IMR-90 (cell line): ENCODE data around the gene C5orf58. TPM values are rescaled to one million over a fixed set of nuclear protein-coding genes. Genes with fewer than 3 reads are reported as not detected.

Experiments used
- ATAC-seq: fragments of 200-7000 bp; cut with Tn5 transposase; 2 replicates; pipeline ENCODE4 v1.9.1; 2020; ENCODE audit warnings: low read depth, mild to moderate bottlenecking, moderate library complexity
- BruUV-seq: library from RNA; stranded (reverse); fragments of 400-500 nt; replicated peaks from 2 replicates; lab custom pipeline; 2021; lab: Mats Ljungman, UMichigan
- CTCF ChIA-PET: fragments of 300-600 bp; formaldehyde crosslinking; extraction: SDS; loops from one replicate; lab custom pipeline; 2021; ENCODE audit warnings: antibody characterized with exemption; lab: Yijun Ruan, JAX
- POLR2A ChIA-PET: fragments of 300-600 bp; sonication (Branson Sonifier 250); formaldehyde crosslinking; loops from one replicate; lab custom pipeline; 2022; ENCODE audit warnings: antibody characterized with exemption; ENCODE audit not compliant: unreplicated experiment; lab: Charles Lee
- DNase-seq: peaks from one replicate; pipeline ENCODE4 v3.0.0; 2013
- H2AFZ ChIP-seq: replicated peaks from 2 replicates; pipeline ENCODE3; 2013; ENCODE audit warnings: low read length, mild to moderate bottlenecking; ENCODE audit not compliant: poor library complexity
- H2AK5ac ChIP-seq: 2 replicates; pipeline ENCODE4 v1.6.1; 2013; ENCODE audit warnings: low read depth, low read length, inconsistent platforms
- H2AK9ac ChIP-seq: replicated peaks from 2 replicates; pipeline ENCODE3; 2013; ENCODE audit warnings: mild to moderate bottlenecking, low read depth, low read length, moderate library complexity; ENCODE audit not compliant: poor library complexity
- H2BK120ac ChIP-seq: 2 replicates; pipeline ENCODE4 v1.6.1; 2013; ENCODE audit warnings: low read depth, low read length, inconsistent platforms
- H2BK15ac ChIP-seq: 3 replicates; pipeline ENCODE4 v1.6.1; 2013; ENCODE audit warnings: low read depth, low read length, inconsistent platforms
- H2BK20ac ChIP-seq: 2 replicates; pipeline ENCODE4 v1.6.1; 2013; ENCODE audit warnings: low read depth, mild to moderate bottlenecking, inconsistent platforms, low read length, moderate library complexity
- H2BK5ac ChIP-seq: 2 replicates; pipeline ENCODE4 v1.6.1; 2013; ENCODE audit warnings: mild to moderate bottlenecking, low read depth, low read length, inconsistent platforms; ENCODE audit not compliant: poor library complexity, severe bottlenecking
- H3K14ac ChIP-seq: replicated peaks from 2 replicates; pipeline ENCODE4 v1.6.1; 2013; ENCODE audit warnings: low read depth, low read length, inconsistent platforms
- H3K18ac ChIP-seq: 2 replicates; pipeline ENCODE4 v1.6.1; 2013; ENCODE audit warnings: low read depth, low read length, control low read depth
- H3K23ac ChIP-seq: 2 replicates; pipeline ENCODE4 v1.6.1; 2013; ENCODE audit warnings: low read depth, low read length, inconsistent platforms
- H3K27ac ChIP-seq: 2 replicates; pipeline ENCODE4 v1.5.1; 2013; ENCODE audit warnings: mild to moderate bottlenecking, control low read depth, low read length; ENCODE audit not compliant: insufficient read depth
- H3K27me3 ChIP-seq: 2 replicates; pipeline ENCODE4 v1.6.1; 2013; ENCODE audit warnings: low read length; ENCODE audit not compliant: control insufficient read depth, insufficient read depth
- H3K36me3 ChIP-seq: 2 replicates; pipeline ENCODE4 v1.6.1; 2013; ENCODE audit warnings: low read length, mixed read lengths; ENCODE audit not compliant: control insufficient read depth, insufficient read depth
- H3K4ac ChIP-seq: 2 replicates; pipeline ENCODE4 v1.6.1; 2013; ENCODE audit warnings: low read depth, low read length, inconsistent platforms
- H3K4me1 ChIP-seq: 2 replicates; pipeline ENCODE4 v1.6.1; 2013; ENCODE audit warnings: low read length, mixed read lengths; ENCODE audit not compliant: control insufficient read depth, insufficient read depth
- H3K4me2 ChIP-seq: 2 replicates; pipeline ENCODE4 v1.6.1; 2013; ENCODE audit warnings: low read depth, mild to moderate bottlenecking, control low read depth, low read length, moderate library complexity
- H3K4me3 ChIP-seq: 2 replicates; pipeline ENCODE4 v1.5.1; 2013; ENCODE audit warnings: low read depth, mild to moderate bottlenecking, control low read depth, low read length, moderate library complexity; ENCODE audit not compliant: insufficient read depth
- H3K56ac ChIP-seq: 2 replicates; pipeline ENCODE4 v1.6.1; 2013; ENCODE audit warnings: low read length, inconsistent platforms; ENCODE audit not compliant: insufficient read depth; ENCODE audit errors: extremely low read depth
- H3K79me1 ChIP-seq, 2 experiments: 2 replicates each; pipeline ENCODE4 v1.6.1; 2013; ENCODE audit warnings: low read length in 2 of 2, inconsistent platforms in 1 of 2, low read depth in 1 of 2
- H3K9ac ChIP-seq: 2 replicates; pipeline ENCODE4 v1.6.1; 2013; ENCODE audit warnings: low read depth, low read length, control low read depth
- H3K9me1 ChIP-seq: 2 replicates; pipeline ENCODE4 v1.6.1; 2013; ENCODE audit warnings: low read length, inconsistent platforms; ENCODE audit not compliant: insufficient read depth
- H3K9me3 ChIP-seq: 2 replicates; pipeline ENCODE4 v1.6.1; 2013; ENCODE audit warnings: low read length; ENCODE audit not compliant: control insufficient read depth, insufficient read depth
- H4K20me1 ChIP-seq: 2 replicates; pipeline ENCODE4 v1.6.1; 2013; ENCODE audit warnings: low read length, inconsistent platforms; ENCODE audit not compliant: insufficient read depth
- H4K5ac ChIP-seq: 2 replicates; pipeline ENCODE4 v1.6.1; 2013; ENCODE audit warnings: mild to moderate bottlenecking, low read depth, low read length, control low read depth
- H4K8ac ChIP-seq, 2 experiments: 2 replicates each; pipeline ENCODE4 v1.6.1; 2013; ENCODE audit warnings: low read depth in 2 of 2, low read length in 2 of 2, control low read depth in 1 of 2, inconsistent platforms in 1 of 2
- H4K91ac ChIP-seq: 2 replicates; pipeline ENCODE4 v1.6.1; 2013; ENCODE audit warnings: low read depth, low read length, inconsistent platforms; ENCODE audit not compliant: insufficient read depth
- CEBPB ChIP-seq: IDR thresholded peaks from 2 replicates; pipeline ENCODE4 v1.6.1; 2012; ENCODE audit warnings: low read depth, low read length, improper control_type of control experiment
- ELK1 ChIP-seq: fragments of 150-350 bp; IDR thresholded peaks from 2 replicates; pipeline ENCODE4 v1.6.1; 2016; ENCODE audit warnings: low read depth, mild to moderate bottlenecking, low read length, moderate library complexity, borderline replicate concordance
- WGBS, 2 experiments: methylation state at CpG; one replicate each; pipeline versions ENCODE4 v1.1.5 to v1.1.7; 2013; ENCODE audit warnings: missing lambda C conversion rate in 2 of 2; ENCODE audit not compliant: insufficient read length in 1 of 2; ENCODE audit errors: extremely low coverage in 2 of 2; 5-methylcytosine and 5-hydroxymethylcytosine counted together
- dilution Hi-C: fragments of 300-500 bp; cut with HindIII; formaldehyde crosslinking; loops from one replicate; pipeline ENCODE4 v1.14.3; 2018; ENCODE audit warnings: low sequenced_read_pairs; ENCODE audit not compliant: unreplicated experiment
- in situ Hi-C: fragments of 300-500 bp; cut with MboI; formaldehyde crosslinking; loops from 3 replicates; pipeline ENCODE4 v1.14.3; 2019; ENCODE audit warnings: low sequenced_read_pairs, inconsistent platforms, mixed read lengths
- intact Hi-C: fragments of 100-400 bp; cut with micrococcal nuclease; formaldehyde crosslinking; loops from 2 replicates; pipeline ENCODE4 v1.10.0; 2022
- polyA plus RNA-seq, 3 experiments: library from polyadenylated mRNA; depleted of rRNA; stranded (reverse); fragments of >200 nt; gene quantifications; 2 replicates each; pipeline ENCODE4 v1.2.3, GENCODE V29; 2012; ENCODE audit warnings: low replicate concordance in 1 of 3
- total RNA-seq: library from RNA; depleted of rRNA; stranded (reverse); fragments of >200 nt; gene quantifications from 2 replicates; pipeline ENCODE4 v1.2.3, GENCODE V29; 2012

C5orf58 gene
- total and polyA plus RNA-seq, 2 of the 4 experiments (the other 2 are of a cell fraction): not detected

- TF ChIP-seq ELK1: no peak
Measured at GRCh38 chr5:170268153-170268689, 35.4 kb downstream of the C5orf58 start (continued).

- no peak overlapping the region for H3K4me3 ChIP-seq
- H3K36me3 ChIP-seq: no peaks in the 10 kb centered on the region
- H3K27me3 ChIP-seq: peaks cover 3% of the 10 kb centered on the region
- ChIA-PET POLR2A (no interaction called here), CTCF (no interaction called here)
- ATAC-seq (no peak), DNase-seq (no peak)
- H3K9ac ChIP-seq: no peak overlapping the region
- H2AK9ac ChIP-seq: no peak overlapping the region
- in situ Hi-C loops (no loop called here), dilution Hi-C loops (no loop called here), intact Hi-C loops (loop anchor here (1.0 to 10.0 kb wide), 2 partner anchors 150 to 356 kb away; no protein-coding TSS in a partner anchor)
- no peak overlapping the region for H4K5ac ChIP-seq
- H2AFZ ChIP-seq: no peak overlapping the region
- no peak overlapping the region for H2BK5ac ChIP-seq
- H3K56ac ChIP-seq: no peak overlapping the region
- no peak overlapping the region for H3K27ac ChIP-seq
- H3K4me2 ChIP-seq: no peak overlapping the region
- BruUV-seq: no TSS peak
- no peak overlapping the region for H3K18ac ChIP-seq
- 60% methylated on average over 1 of the region's 3 CpGs; no CpG with 5 or more reads in 1 of the 2 experiments for WGBS, 2 experiments
- no peak overlapping the region for H3K14ac ChIP-seq
- H3K23ac ChIP-seq: no peak overlapping the region
- H4K20me1 ChIP-seq: no peaks in the 10 kb centered on the region
- H3K9me1 ChIP-seq: no peaks in the 10 kb centered on the region
- H4K8ac ChIP-seq: no peak overlapping the region
- no peak overlapping the region for H2BK20ac ChIP-seq
- no peak overlapping the region for H2BK15ac ChIP-seq
- no peak overlapping the region for H2AK5ac ChIP-seq
- no peak for TF ChIP-seq CEBPB
- no peaks in the 10 kb centered on the region for H3K79me1 ChIP-seq
- no peaks in the 10 kb centered on the region for H3K9me3 ChIP-seq
- H3K4ac ChIP-seq: no peak overlapping the region
- no peaks in the 10 kb centered on the region for H3K4me1 ChIP-seq
- no peak overlapping the region for H4K91ac ChIP-seq
- no peak overlapping the region for H2BK120ac ChIP-seq
Measured at GRCh38 chr5:170268884-170269283, 36.1 kb downstream of the C5orf58 start.
